Adrenal gland (tissue), 5 donors: ENCODE data around the gene ERC1.

Experiments used
- POLR2A ChIP-seq, 2 donors: fragments of 450-650 bp; IDR thresholded peaks; one replicate each; pipeline ENCODE4 v1.6.1; 2017; ENCODE audit warnings: antibody characterized with exemption in 2 of 2, mild to moderate bottlenecking in 2 of 2, moderate library complexity in 1 of 2
- TF ChIP-seq, protein P1 (sequence below), 6 experiments: fragments of 450-650 bp in 4 of 6; fragments of 200-600 bp in 2 of 6; sonication (generic) in 1 of 6; IDR thresholded peaks; 1 replicate in 5 of 6; 2 replicates in 1 of 6; pipeline versions ENCODE4 v1.5.1 to v1.8.0; 2016 to 2021; ENCODE audit warnings: antibody characterized with exemption in 6 of 6, mild to moderate bottlenecking in 2 of 6, moderate library complexity in 1 of 6
- donor health status: DM: no; HTN: no; CAD: no.

- no peak for TF ChIP-seq POLR2A (IDR thresholded peaks at IDR 0.05)
- TF ChIP-seq, protein P1, sequence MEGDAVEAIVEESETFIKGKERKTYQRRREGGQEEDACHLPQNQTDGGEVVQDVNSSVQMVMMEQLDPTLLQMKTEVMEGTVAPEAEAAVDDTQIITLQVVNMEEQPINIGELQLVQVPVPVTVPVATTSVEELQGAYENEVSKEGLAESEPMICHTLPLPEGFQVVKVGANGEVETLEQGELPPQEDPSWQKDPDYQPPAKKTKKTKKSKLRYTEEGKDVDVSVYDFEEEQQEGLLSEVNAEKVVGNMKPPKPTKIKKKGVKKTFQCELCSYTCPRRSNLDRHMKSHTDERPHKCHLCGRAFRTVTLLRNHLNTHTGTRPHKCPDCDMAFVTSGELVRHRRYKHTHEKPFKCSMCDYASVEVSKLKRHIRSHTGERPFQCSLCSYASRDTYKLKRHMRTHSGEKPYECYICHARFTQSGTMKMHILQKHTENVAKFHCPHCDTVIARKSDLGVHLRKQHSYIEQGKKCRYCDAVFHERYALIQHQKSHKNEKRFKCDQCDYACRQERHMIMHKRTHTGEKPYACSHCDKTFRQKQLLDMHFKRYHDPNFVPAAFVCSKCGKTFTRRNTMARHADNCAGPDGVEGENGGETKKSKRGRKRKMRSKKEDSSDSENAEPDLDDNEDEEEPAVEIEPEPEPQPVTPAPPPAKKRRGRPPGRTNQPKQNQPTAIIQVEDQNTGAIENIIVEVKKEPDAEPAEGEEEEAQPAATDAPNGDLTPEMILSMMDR (IDR thresholded peaks at IDR 0.05), result no peak
Measured at GRCh38 chr12:1041478-1041877, 50.5 kb downstream of the ERC1 start.
